HG03558 (cell line): ENCODE data around the gene LMOD1.
A peak's percentile ranks its signal among the peaks of the same experiment; 100 is the strongest.
"Not testable (repeated sequence)": the region's sequence is repeated elsewhere in the genome, so short reads cannot be mapped to it uniquely, and the experiment has no call there.

ENCODE experiments used
- ATAC-seq: cut with Tn5 transposase; IDR thresholded peaks from one replicate; pipeline ENCODE4 v1.9.1; 2021; ENCODE audit warnings: moderate number of reproducible peaks; ENCODE audit not compliant: unreplicated experiment; ENCODE audit errors: extremely low read depth

Gene LMOD1

DNA sequence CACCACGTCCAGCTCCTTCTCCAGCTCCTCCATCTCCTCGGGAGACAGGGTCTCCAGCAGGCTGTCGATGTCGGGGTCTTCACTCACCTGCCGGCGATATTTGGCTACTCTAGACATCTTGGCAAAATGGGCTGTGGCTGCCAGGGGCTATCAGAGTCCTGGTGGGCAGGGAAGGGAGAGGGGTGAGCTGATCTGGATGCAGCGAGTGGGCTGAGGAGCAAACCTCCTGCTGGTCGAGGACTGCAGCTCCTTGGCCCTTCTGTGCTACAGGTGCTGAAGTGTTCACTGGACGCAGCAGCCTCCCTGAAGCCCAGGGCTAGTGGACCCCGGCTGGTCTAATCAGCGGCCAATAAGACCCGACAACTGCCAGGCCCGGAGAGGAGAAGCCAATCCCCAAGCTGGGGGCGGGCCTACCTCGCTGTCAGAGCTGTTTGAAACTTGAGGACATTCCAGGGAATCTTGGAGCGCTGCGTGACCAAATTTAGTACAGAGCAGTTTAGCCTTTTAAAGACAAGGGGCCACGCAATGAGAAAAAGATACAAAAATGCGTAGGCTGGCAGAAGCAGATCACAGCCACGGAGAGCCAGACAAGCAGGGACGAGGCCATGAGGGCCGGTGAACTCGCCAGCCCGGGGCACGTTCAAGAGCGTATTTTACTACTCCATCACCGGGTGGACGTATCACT lies at the start of gene LMOD1:
Gene LMOD1 (minus strand): TSS at position 325 of the 685 bp plus-strand sequence. CDS start 208 bp downstream, at position 117.
- no peak for ATAC-seq

DNA sequence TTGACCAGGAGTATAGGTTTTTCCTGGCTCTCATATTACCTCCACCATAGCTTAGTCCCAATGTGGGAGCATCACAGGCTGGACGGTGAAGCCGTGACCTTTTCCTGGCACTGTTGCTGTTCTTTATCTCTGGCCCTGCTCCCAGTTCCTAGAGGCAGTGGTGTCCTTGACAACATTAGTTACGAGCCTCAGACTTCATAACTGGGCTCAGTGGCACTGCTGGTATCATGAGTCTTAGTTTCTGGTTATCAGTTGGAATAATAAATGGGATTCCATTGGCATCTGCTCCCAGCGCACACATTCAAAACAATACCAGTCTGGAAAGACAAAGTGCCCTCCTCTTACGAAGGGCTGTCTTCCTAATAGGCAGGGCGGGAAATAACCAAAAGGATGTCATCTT lies 44.1 kb upstream of the LMOD1 start:
- no peak for ATAC-seq

DNA sequence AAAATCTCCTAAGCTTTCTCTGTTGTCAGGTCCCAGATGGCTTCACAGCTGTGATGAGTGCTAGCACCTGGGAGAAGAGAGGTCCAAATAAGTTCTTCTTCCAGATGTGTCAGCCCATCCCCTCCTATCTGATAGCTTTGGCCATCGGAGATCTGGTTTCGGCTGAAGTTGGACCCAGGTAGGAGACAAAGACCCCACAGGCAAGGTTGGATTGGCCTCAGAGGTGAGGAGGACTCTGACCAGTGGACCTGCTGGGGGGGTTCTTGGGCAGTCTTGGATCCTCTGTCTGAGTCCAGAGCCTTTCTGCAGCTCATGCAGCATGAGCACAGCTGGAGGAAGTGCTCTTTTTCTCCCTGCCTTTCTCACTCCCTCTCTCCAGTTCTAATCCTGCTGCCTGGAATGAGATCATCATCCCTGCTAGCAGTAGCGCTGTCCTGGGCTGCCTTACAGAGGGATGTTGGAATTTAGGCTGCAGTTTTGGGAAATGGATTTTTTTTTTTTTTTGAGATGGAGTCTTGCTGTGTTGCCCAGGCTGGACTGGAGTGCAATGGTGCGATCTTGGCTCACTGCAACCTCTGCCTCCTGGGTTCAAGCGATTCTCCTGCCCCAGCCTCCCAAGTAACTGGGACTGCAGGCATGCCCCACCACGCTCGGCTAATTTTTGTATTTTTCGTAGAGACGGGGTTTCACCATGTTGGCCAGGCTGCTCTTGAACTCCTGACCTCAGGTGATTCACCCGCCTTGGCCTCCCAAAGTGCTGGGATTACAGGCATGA lies 43.2 kb upstream of the LMOD1 start:
- ATAC-seq: no peak

DNA sequence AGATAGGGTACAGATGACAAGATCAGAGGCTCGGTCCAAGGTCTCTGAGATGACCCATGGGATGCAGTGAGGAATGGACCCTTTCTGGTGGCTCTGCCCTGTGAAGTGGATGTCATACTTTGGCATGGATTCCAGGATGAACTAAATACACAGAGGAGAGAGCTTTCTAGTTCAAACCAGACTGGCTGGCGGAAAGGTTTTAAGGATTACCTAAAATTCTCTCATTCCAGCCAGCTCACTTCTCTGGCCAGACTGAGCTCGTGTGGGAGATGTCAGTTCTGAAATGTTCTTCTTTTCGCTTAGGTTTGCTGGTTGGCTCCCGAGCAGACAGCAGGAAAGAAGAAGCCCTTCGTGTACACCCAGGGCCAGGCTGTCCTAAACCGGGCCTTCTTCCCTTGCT lies 42.3 kb upstream of the LMOD1 start:
- no peak for ATAC-seq

DNA sequence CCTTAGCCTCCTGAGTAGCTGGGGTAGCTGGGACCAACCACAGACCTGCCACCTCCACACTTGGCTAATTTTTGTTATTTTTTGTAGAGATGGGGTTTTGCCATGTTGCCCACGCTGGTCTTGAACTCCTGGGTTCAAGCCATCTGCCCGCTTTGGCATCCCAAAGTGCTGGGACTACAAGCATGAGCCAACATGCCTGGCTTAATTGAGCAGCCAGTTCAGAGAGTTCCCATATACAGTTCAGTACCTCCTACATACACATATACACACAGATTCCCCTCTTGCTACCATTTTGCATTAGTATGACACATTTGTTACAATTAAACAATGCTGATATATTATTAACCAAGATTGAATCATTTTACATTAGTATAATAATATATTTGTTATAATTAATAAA lies 39.0 kb upstream of the LMOD1 start:
- no peak for ATAC-seq

DNA sequence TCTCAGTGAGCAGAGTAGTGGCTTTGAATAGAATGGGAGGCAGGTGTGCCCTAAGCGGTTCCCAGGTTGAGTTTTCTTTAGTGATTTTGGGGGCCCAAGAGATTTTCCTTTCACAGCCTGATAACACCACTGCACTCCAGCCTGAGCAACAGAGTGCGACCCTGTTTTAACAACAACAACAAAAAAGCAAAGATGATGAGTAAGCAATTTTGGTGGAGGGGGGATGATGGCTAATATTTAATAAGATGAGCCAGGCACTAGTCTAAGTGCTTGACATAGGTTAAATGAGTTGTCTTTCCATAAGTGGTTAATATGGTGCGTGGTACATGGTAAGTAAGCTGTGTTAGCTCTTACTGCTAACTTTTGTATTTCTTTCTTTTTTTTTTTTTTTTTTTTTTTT lies 38.1 kb upstream of the LMOD1 start:
- no peak for ATAC-seq

DNA sequence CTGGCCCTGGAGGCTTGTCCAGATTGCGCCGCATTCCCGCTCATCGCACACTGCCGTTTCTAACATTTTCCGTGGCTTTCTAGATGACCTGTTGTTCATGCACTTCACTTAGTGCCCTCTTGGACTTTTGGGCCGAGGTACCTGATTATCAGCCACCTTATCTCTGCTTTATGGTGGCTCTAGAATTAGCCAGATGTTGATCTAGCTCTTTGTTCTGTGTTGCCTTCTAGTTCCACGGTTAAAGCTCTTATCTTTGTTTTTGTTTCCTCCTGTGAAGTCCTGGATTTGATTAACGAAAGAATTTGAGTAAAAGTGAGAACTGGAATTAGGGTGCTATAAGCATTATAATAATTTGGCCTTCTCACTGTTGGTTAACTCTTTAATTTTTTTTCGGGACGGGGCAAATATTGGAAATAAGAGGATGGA lies 37.0 kb upstream of the LMOD1 start:
- ATAC-seq: peak; percentile 16

DNA sequence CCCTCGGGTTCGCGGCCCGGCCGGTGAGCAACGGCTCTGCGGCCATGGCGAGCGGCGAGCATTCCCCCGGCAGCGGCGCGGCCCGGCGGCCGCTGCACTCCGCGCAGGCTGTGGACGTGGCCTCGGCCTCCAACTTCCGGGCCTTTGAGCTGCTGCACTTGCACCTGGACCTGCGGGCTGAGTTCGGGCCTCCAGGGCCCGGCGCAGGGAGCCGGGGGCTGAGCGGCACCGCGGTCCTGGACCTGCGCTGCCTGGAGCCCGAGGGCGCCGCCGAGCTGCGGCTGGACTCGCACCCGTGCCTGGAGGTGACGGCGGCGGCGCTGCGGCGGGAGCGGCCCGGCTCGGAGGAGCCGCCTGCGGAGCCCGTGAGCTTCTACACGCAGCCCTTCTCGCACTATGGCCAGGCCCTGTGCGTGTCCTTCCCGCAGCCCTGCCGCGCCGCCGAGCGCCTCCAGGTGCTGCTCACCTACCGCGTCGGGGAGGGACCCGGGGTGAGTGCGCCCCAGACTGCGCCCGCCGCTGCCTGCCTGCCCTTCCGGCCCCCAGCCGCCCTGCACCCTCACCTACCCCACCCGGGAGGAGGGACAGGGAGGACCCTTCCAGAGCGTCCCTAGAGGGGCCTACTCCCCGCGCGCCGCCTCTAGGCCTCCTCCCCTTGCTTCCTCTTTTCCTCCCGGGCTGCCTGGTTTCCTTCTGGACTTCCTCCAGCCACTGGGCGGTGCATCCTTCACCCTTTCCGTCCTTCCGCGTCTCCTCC lies 36.5 kb upstream of the LMOD1 start, which contains the start of gene RNPEP:
Gene RNPEP (plus strand): TSS at position 26 of the 757 bp plus-strand sequence. CDS start 19 bp downstream, at position 45.
- peak; percentile 38 for ATAC-seq

DNA sequence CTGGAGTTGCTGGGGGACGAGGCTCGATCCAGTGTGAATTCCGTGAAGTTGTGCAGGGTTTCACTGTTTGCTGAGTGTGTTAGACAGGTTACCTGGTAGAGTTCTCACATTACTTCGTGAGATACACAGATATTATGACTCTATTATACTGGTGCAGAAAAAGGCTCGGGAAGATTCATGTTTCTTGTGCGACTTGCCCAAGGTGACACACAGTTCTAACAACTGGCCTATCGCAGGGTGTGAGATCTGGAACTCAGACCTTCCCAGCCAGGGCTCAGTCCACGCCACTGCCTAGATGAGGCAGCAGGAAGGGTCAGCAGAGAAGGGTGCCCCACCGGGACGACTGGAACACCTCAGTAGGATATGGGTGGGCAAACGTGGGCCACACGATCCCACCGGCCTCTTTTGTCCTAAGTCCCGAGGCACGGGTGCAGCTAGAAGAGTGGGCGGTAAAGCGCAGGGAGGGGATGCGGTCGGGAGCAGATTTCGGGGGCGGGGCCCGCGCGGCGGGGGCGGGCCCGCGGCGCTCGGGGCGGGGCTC lies 35.8 kb upstream of the LMOD1 start:
- ATAC-seq: no peak

DNA sequence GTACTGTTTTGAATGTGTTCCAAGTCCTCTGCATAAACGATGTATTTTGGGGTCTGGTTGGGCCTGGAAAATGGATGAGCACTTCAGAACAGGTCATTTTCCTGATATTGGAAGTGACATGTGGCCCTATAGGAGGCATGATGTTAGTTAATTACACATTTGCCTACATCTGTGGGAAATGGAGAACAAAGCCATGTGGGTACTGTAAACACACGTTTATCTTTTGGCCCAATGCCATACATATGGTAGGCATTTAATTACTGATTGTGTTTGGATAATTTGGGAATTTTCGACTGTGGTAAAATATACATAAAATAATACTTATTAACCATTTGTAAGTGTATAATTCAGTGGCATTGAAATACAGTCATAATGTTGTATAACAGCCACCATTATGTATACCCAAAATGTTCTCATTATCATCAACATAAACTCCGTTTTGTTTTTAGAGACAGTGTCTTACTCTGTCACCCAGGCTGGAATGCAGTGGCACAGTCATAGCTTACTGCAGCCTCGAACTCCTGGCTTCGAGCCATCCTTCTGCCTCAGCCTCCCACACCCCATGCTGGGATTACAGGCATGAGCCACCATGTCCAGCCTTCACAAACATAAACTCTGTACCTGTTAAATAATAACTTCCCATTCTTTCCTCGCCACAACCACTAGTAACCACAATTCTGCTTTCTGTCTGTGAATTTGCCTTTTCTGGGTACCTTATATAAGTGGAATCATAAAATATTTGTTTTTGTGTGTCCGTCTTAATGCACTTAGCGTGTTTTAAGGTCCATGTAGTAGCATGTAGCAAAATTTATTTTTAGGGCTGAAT lies 24.2 kb upstream of the LMOD1 start:
- no peak for ATAC-seq

DNA sequence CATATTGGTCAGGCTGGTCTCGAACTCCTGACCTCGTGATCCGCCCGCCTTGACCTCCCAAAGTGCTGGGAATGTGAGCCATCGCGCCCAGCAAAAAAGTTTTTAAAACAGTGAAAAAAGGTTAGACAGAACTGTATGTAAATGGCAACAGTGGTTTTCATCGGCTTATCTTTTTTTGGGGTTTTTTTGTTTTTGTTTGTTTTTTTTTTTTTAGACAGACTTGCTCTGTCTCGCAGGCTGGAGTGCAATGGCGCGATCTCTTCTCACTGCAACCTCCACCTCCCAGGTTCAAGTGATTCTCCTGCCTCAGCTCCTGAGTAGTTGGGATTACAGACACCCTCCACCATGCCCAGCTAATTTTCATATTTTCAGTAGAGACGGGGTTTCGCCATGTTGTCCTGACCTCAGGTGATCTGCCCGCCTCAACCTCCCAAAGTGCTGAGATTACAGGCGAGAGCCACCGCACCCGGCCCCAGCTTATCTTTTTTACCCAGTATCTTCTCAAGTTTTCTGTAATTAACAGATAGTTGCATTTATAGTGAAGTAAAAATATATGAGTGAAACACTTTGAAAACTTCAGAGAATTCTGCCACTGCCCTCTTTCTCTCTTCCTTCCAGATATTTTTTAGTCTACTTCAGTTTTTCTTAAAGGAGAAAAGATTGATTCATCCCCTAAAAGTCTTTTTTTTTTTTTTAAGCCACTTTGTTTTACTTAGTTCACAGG lies 22.0 kb upstream of the LMOD1 start:
- ATAC-seq: no peak

DNA sequence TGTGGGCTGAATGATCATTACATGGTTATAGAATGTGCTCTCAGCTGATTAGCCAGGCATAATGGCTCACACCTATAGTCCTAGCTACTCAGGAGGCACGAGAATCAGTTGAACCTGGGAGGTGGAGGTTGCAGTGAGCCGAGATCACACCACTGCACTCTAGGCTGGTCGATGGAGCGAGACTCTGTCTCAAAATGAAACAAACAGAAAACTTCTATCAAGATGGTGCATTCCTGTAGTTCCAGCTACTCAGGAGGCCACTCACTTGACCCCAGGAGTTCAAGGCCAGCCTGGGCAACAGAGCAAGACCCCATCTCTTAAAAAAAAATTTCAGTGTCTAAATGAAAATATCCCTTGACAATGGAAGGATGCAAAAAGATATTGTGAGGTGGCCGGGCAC lies 19.8 kb upstream of the LMOD1 start:
- no peak for ATAC-seq

DNA sequence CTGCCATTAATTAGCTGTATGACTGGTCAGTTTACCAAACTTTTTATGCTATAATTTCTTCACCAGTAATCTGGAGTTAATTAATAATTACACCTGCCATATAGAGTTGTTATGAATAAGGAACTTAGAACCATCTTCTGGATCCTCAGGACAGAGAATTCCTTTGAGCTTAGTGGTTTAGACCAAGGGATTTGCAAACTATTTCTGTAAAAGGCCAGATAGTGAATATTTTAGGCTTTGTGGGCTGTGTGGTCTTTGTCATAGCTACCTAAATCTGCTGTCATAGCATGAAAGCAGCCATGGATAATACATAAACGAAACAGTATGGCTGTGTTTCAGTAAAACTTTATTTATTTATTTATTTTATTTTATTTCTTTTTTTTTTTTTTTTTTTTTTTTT lies 17.9 kb upstream of the LMOD1 start:
- ATAC-seq: no peak

DNA sequence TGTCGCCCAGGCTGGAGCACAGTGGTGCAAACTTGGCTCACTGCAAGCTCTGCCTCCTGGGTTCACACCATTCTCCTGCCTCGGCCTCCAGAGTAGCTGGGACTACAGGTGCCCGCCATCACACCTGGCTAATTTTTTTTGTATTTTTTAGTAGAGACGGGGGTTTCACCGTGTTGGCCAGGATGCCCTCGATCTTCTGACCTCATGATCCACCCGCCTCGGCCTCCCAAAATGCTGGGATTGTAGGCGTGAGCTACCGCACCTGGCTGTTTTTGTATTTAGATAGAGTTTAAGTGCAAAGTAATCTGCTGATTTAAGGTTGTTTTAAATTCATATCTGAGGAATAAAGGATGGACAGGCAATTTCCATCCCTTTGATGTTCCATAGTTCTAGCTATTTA lies 16.0 kb upstream of the LMOD1 start:
- not testable (repeated sequence) for ATAC-seq

DNA sequence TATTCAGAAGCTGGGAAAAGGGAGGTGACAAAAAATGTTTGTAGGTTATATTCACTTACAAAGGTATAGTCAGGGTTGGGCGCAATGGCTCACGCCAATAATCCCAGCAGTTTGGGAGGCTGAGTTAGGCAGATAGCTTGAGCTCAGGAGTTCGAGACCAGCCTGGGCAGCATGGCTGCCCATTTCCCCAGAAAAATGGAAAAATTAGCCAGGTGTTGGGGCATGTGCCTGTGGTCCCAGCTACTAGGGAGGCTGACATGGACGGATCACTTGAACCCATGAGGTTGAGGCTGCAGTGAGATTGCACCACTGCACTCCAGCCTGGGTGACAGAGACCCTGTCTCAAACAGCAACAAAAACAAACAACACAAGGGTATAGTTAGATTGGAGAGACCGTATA lies 12.0 kb upstream of the LMOD1 start:
- no peak for ATAC-seq

DNA sequence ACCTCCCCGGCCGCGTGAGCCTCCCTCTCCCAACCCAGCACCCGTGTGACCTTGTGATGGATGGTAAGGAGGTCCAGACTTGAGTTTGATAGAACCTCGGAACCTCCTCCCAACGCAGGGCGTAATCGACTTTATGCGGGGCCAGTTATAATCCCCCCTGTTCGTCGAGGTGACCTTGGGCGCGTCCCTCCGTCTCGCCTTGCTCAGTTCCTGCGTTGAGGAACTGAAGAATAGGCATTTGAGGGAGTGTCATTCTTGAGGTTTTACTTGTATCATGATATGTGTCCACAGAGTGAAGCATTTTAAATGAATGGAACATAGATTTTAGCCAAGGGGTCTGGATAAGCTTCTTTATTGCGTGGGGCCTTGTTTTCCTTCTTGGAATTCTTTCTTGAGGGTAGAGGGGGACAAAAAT lies 9.4 kb upstream of the LMOD1 start:
- ATAC-seq: no peak

DNA sequence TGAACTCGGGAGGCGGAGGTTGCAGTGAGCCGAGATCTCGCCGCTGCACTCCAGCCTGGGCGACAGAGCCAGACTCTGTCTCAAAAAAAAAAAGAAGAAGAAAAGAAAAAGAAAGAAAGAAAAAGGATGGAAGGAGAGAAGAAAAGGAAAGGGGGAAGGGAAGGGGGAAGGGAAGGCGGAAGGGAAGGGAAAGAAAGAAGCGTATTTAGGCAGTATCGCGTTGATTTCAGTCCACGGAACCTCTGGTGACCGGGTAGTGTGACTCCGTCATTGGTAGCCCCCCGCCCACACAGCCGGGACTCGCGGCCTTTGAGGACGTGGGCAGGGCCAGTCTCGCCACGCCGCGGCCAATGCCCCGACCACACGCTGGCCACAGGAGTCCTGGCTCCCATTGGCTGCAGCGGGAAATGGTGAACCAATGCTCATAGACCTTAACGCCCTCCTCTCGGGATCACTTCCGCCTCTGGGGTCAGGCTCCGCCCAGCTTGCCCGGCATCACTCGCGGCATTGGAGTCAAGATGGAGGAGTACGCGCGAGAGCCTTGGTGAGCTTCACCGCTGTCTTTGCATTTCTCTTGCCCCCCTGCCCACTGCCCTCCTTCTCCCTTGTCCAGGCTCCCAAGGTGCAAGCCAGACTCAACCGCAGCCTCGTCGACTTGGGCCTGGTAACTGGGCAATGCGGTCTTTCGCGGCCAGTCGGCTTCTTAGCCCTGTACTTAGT lies 8.8 kb upstream of the LMOD1 start, which contains the start of gene TIMM17A:
Gene TIMM17A (plus strand): TSS at position 495 of the 720 bp plus-strand sequence. CDS start 24 bp downstream, at position 519.
- peak; percentile 98 for ATAC-seq

DNA sequence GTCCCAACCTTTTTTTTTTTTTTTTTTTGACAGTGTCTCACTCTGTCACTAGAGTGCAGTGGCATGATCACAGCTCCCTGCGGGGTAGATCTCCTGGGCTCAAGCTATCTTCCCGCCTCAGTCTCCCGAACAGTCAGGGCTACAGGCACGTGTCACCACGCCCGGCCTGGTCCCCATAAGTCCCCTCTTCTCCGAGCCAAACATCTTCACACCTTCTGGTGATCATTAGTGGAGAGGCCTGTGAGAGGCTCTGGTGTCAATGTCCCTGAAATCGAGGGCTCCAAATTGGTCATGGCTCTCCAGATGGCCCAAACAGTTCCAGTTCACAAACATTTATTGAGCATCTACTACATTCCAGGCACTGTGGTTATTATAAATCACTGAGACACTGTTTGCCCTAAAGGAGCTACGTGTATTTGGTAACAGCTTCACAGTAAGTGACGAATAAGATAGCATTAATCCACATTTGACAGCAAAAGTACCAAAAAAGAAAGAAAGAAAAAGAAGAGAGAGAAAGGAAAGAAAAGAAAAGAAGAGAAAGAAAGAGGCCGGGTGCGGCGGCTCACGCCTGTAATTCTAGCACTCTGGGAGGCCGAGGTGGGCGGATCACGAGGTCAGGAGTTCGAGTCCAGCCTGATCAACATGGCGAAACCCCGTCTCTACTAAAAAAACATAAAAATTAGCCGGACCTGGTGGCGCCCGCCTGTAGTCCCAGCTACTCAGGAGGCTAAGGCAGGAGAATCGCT lies 8.1 kb upstream of the LMOD1 start:
- ATAC-seq: no peak
